HG03060 (cell line): ENCODE measurements around the gene TMEM232.

Experiments
- ATAC-seq: cut with Tn5 transposase; IDR thresholded peaks from one replicate; pipeline ENCODE4 v1.9.1; 2021; ENCODE audit warnings: low read depth, moderate number of reproducible peaks; ENCODE audit not compliant: unreplicated experiment

Gene TMEM232

DNA sequence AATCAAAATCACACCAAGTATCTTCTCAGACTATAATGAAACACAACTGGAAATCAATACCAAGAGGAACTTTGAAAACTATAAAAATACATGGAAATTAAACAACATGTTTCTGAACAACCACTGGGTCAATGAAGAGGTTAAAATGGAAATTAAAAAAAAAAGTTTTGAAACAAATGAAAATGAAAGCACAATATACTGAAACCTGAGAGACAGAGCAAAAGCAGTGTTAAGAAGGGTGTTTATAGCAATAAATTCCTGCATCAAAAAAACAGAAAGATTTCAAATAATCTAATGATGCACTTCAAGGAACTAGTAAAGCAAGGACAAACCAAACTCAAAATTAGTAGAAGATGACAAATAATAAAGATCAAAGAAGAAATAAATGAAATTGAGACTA lies 92.0 kb downstream of the TMEM232 start:
- no peak for ATAC-seq

- no peak for ATAC-seq
Measured at GRCh38 chr5:110631236-110631635, 95.2 kb downstream of the TMEM232 start.

DNA sequence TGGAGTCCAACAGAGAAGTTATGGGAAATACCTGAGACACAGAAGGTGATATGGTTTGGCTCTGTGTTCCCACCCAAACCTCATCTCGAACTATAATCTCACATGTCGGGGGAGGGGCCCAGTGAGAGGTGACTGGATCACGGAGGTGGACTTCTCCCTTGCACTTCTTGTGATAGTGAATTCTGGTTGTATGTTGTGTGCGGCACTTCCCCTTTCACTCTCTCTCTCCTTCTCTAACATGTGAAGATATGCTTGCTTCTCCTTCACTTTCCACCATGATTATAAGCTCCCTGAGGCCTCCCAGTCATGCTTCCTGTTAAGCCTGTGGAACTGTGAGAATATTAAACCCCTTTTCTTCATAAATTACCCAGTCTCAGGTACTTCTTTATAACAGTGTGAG lies 96.1 kb downstream of the TMEM232 start:
- no peak for ATAC-seq

DNA sequence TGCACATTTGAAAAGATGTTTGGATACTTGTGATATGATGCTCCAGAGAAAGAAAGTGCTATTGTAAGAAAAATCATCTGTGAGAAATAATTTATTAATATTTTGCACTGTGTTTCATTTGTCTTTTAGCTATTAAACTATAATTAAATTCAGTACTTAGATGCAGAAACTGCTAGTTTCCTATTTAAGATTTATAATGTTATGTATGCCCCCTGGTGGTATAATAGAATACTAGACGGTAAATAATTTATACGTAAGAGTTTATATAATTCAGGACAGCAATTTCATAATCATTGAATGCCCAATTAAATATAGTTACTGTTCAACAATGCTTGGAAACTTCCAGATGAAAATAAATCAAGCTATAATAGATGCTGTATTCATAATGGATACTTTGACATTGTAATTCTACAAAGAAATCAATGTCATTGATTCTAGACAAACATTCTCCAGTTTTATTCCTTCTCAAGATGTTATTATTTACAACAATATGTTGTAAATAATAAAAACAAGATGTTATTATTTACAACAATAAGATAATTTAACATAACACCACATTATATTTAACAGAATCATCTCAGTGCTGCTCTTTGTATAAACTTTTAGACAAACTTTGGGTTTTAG lies 101.0 kb downstream of the TMEM232 start:
- no peak for ATAC-seq

GRCh38 chr5:110623874-110624273 lies 102.6 kb downstream of the TMEM232 start:
- no peak for ATAC-seq

DNA sequence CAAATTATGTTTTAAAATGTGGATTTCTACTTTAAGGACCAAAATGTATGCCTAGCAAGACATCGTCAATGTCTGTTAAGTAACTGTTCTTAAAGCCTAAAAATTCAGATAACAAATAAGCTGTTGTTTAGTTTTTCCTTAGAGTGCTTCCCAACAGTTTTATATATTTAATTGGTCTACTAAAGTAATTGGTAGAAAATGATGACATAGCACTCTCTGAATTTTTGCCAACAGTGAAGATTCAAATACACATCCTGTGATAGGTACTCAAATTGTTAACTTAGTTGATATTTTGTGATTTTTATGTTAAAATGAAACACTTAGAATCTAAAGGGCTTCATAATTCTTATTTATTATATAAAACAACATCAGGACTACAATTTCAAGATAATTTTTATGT lies 107.5 kb downstream of the TMEM232 start:
- ATAC-seq = no peak

- no peak for ATAC-seq
Measured at GRCh38 chr5:110616009-110616408, 110.5 kb downstream of the TMEM232 start.

- ATAC-seq = no peak
Measured at GRCh38 chr5:110612794-110613247, 113.7 kb downstream of the TMEM232 start.

- ATAC-seq = no peak
Measured at GRCh38 chr5:110611817-110612216, 114.7 kb downstream of the TMEM232 start.

- no peak for ATAC-seq
Measured at GRCh38 chr5:110594866-110595265, 131.6 kb downstream of the TMEM232 start.

- peak; percentile 57 for ATAC-seq
Measured at GRCh38 chr5:110590187-110590586, 136.3 kb downstream of the TMEM232 start.

- ATAC-seq = no peak
Measured at GRCh38 chr5:110588286-110588980, 138.0 kb downstream of the TMEM232 start.

DNA sequence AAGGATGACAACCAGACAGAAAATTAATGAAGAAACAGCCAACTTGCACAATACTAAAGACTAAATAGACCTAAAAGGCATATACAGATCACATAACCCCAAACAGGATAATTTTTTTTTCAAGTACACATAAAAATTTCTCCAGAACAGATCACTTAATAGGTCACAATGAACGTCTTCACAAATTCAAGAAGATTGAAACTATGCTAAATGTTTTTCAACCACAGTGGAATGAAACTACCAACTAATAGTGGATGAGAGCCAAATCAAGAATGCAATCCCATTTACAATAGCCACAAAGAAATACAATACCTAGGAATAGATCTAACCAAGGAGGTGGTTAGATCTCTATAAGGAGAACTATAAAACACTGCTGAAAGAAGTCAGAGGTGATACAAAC lies 145.8 kb downstream of the TMEM232 start:
- no peak for ATAC-seq

DNA sequence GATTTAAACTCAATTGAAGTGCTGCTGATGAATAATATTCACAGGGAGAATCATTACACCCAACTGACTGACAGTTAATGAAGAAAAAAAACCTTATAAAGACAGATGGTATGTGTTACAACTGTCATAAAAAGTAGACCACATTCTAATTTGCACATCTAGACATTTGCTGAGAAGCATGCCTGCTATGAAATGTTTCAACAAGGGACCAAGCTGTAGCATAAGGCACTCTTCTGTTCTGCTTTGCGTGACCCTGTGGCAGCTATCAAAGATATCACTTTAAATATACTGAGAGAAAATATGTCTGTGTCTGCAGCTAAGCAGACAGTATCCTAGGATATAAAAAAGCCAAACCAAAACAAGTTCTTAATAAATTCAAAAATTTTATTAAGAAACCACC lies 153.7 kb downstream of the TMEM232 start:
- no peak for ATAC-seq

- no peak for ATAC-seq
Measured at GRCh38 chr5:110562191-110562590, 164.3 kb downstream of the TMEM232 start.

DNA sequence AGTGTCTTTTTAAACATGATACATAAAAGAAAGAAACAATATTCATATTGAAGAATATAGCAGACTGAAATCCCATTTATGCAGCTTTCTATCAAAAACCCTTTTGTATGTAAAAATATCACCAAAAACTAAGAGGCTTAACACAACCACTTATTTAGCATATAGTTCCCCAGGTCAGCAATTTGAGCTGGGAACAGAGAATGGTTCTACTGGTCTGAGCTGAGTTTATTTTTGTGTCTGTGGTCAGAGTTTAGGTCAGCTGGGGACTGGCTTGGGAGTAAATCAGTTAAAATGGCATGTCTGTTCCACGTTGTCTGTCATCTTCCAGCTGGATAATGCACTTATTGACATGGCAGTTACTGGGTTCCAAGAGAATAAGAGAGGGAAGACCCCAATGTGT lies 165.0 kb downstream of the TMEM232 start:
- ATAC-seq = no peak

DNA sequence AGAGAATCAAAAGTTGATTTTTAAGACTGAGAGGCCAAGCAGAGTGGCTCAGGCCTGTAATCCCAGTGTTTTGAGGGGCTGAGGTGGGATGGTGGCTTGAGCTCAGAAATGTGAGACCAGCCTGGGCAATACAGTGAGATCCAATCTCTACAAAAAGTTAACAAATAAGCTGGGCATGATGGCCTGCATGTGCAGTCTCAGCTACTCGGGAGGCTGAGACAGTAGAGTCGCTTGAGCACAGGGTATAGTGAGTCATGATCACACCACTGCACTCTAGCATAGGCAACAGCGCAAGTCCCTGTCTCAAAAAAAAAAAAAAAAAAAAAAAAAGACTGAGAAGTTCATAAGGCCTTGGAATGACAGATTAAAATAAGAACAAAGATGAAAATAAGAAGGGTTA lies 177.2 kb downstream of the TMEM232 start:
- no peak for ATAC-seq

DNA sequence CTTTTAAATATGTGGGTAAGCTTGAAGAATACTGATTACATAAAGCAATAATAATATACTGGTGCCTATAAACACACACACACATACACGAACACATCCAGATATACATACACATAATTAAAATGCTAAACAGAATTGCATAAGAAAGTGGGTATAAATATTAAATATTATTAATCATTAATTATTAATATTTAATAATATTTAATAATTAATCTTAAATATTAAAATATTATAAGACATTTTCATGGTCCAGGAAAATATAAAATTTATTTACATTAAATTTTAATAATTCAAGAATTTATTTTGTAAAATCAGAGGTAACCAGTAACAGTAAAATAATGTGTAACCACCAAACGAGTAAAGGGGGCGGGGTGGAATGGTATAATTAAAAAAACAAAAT lies 178.3 kb downstream of the TMEM232 start:
- ATAC-seq = no peak

DNA sequence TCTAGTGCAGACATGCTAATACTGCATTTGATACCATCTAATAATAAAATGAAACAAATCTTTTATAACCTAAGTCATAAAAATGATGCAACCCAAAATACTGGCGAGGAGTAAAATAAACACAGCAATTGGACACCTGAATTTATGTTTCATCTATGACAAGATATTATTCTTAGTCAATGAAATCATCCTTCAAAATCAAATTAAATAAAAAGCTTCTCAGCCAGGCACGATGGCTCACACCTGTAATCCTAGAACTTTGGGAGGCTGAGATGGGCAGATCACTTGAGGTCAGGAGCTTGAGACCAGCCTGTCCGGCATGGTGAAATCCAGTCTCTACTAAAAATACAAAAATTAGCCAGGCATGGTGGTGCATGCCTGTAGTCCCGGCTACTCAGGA lies 179.0 kb downstream of the TMEM232 start:
- ATAC-seq = no peak

DNA sequence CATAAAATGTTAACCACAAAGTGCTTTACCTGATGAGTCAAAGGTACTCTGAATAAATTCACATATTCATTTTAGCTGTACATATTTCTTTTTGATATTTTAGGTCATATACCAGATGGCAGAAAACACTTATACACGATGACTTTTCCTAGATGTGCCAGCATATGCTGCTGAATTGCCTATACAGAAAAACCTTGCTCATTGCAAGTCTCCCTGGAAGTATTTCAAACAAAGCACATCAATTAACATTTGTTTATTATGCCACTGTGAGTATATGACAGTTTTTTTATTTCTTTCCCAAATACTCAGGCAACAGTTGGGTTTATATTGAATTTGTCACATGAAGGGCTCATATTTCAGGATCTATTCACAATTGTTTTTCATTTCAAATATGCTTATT lies 180.8 kb downstream of the TMEM232 start:
- no peak for ATAC-seq

GRCh38 chr5:110544603-110545002 lies 181.9 kb downstream of the TMEM232 start:
- ATAC-seq = no peak

DNA sequence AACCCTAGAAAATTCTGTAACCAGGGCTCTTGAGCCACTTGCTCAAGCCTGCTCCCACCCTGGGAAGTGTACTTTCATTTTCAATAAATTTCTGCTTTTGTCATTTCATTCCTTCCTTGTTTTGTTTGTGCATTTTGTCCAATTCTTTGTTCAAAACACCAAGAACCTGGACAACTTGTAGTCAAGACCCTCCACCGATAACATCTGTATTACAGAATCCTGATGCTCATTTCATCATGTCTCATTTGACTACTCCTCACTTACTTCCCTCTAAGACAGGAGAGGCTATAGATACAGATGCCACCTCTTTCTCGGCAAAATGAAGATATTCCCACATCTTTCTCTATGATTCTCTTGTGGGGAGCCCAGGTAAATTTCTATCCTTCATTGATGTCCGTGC lies 183.5 kb downstream of the TMEM232 start:
- no peak for ATAC-seq
